Measurements from ENCODE around the gene CLDN4.
"Not testable (repeated sequence)": the region's sequence is repeated elsewhere in the genome, so short reads cannot be mapped to it uniquely, and the experiment has no call there.

CLDN4 gene

DNA sequence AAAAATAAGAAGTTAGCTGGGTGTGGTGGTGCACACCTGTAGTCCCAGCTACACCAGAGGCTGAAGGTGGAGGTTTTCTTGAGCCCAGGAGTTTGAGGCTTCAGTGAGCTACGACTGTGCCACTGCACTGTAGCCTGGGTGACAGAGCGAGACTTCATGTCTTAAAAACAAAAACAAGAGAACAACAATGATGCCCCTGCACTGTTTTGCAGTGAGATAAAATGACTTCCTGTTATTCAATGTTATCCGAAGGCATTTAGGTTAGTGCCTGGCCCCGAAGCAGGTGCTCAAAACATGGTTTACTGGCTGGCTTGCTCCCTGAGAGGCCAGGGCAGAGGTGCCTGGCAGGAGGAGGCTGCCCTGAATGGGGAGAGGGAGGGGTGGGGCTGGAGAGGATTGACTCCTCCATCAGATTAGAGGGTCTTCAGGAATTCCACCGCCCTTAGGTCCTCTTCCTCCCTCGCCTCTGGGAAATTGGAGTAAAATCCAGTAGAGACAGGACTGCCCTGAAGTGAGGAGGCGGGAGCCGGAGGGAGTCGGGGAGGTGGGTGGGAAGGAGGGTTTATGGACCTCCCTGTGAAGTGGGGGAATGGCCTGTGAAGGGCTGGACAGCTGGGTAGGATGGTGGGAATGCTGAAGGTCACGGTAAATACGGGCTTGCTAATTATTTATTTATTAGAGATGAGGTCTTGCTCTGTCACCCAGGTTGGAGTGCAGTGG is 6.8 kb upstream of the CLDN4 start:
- no peak for DNase-seq (ENCODE audit: low spot score)

DNA sequence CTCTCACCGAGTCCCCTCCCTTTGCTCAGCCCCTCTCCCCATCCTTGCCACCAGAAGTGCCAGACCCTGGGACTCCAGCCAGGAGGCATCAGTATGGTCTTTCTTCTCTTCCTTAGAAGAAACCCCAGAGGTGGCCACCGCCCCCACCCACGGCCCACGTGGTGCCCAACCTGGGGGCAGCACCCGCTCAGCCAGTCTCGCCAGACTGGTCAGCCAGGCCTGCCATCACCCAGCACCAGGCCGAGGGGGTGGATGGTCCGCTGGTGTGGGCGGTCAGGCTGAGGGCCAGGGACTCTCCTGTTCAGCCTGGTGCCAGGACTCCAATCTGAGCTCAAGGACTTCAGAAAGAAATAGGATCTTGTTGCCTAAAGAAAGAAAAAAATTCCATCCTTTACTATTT is 5.8 kb upstream of the CLDN4 start:
- DNase-seq (ENCODE audit: low spot score) = no peak

DNA sequence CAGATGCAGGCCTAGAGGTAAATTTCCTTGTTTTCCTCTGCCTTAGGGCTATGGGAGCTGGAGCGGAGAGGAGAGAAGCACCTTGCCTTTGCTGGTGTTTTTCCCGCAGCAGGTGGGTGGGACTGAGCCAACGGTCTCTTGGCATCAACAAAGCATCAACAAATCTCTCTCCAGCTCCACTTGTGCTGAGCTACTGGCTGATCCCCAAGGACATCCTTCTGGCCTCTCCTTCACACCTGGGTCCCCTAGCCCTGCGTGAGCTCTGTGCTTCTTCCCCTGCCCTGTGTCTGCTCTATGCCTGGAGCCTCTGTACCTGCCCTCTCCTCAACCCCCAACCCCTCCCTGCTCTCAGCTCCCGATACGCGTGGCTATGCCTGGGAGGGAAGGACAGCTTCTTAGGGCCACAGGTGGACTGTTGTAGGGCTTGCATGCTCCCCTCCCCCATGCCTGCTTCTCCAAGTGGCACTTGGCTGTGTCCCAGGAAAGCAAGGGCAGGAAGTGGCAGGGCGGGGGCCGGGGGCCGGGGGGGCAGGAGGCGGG is 3.2 kb upstream of the CLDN4 start:
- peak; percentile 15 for DNase-seq (ENCODE audit: low spot score)

DNA sequence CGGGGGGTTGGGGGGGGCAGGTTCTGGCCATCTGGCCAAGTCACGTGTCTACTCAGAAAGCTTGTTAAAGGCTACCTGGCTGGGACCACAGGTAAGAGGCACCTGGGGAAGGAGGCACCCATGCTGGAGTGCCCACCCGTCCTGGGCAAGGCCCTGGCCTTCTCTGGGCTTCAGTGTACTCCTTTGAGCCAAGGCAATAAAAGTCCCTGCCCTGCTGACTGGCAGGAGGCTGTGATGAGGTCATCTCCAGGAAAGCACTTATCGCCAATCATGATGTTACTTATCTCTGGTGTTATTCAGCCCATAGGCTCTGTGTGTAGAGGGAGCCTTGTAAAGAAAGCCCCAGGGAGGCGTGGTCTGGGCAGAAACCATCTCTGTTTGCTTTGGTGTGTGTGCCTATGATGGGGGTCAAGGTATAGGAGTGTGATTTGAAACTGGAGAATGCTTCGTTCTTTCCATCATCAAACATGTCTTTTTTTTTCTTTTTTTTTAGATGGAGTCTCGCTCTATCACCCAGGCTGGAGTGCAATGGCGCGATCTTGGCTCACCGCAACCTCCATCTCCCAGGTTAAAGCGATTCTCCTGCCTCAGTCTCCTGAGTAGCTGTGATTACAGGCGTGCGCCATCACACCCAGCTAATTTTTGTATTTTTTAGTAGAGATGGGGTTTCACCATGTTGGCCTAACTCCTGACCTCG is 2.5 kb upstream of the CLDN4 start:
- DNase-seq (ENCODE audit: low spot score) = peak; percentile 19

DNA sequence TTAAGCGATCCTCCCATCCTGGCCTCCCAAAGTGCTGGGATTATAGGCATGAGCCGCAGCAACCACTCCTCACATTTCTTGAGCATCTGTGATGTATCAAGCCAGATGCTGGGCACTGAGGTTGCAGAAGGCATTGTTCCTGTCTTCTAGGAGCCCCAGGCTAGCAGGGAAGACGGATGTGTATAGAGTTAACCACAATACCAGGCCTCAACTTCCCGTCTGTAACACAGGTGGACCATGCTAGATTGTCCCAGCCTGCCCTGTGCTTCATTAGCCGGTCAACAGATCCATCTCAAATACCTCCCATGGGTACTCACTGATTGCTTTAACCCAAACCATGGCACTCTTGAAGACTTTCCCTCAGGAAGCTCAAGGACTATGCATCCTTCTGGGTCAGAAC is 1.8 kb upstream of the CLDN4 start:
- no peak for DNase-seq (ENCODE audit: low spot score)

DNA sequence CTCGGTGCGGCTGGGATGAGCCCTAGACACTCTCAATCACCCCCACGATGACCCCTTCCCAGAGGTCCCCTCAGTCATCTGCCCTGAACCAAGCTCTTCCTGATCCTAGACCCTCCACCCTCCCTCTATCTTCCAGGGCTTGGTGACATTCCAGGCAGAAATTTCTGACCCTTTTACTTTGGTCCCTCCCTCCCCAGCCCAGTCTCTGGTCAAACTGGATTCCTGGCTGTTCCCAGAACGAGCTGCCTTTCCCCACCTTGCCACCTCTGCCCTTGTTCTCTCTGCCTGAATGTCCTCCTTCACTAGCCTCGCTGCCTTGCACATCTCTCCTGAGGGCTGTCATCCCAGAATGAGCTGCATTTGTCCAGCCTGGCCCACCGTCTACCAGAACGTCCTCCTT is 1.3 kb upstream of the CLDN4 start:
- DNase-seq (ENCODE audit: low spot score) = no peak

DNA sequence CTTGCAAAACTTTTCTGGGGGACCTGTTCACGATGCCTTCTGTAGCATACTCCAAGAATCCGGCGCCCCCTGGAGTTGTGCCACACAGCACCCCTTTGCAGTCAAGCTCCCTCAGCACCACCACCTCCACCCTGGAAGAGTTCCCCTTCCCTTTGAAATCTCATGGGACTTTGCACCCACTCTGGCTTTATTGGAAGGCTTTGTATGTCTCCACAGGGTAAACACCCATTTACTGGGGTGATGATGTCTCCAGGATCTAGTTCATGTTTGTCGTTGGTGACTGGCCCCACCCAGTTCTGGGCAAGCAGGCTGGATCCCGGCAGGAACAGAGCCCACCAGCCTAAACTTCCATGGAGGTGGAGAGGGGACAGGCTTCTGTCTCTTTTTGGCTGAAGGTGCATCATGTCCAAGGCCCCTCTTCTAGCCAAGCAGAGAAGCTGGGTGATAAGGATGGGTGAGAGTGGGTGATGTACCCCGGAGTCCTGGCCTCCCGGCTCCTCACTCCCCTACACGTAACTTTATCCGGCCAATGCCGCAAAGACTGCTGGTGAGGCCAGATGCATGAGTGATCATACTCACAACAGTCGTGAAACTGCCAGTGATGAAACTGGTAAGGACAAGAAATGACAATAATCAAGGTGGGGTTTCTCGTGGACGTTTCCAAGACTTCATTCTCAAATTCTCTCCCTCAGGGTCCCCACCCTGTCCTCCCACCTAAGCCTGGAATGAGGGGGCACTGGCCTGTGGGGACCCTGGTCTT is 695 bp upstream of the CLDN4 start:
- no peak for DNase-seq (ENCODE audit: low spot score)

DNA sequence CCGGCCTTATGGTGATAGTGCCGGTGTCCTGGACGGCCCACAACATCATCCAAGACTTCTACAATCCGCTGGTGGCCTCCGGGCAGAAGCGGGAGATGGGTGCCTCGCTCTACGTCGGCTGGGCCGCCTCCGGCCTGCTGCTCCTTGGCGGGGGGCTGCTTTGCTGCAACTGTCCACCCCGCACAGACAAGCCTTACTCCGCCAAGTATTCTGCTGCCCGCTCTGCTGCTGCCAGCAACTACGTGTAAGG is 713 bp downstream of the CLDN4 start:
- no peak for DNase-seq (ENCODE audit: low spot score)

DNA sequence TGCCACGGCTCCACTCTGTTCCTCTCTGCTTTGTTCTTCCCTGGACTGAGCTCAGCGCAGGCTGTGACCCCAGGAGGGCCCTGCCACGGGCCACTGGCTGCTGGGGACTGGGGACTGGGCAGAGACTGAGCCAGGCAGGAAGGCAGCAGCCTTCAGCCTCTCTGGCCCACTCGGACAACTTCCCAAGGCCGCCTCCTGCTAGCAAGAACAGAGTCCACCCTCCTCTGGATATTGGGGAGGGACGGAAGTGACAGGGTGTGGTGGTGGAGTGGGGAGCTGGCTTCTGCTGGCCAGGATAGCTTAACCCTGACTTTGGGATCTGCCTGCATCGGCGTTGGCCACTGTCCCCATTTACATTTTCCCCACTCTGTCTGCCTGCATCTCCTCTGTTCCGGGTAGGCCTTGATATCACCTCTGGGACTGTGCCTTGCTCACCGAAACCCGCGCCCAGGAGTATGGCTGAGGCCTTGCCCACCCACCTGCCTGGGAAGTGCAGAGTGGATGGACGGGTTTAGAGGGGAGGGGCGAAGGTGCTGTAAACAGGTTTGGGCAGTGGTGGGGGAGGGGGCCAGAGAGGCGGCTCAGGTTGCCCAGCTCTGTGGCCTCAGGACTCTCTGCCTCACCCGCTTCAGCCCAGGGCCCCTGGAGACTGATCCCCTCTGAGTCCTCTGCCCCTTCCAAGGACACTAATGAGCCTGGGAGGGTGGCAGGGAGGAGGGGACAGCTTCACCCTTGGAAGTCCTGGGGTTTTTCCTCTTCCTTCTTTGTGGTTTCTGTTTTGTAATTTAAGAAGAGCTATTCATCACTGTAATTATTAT is 1.2 kb downstream of the CLDN4 start:
- DNase-seq (ENCODE audit: low spot score) = no peak

DNA sequence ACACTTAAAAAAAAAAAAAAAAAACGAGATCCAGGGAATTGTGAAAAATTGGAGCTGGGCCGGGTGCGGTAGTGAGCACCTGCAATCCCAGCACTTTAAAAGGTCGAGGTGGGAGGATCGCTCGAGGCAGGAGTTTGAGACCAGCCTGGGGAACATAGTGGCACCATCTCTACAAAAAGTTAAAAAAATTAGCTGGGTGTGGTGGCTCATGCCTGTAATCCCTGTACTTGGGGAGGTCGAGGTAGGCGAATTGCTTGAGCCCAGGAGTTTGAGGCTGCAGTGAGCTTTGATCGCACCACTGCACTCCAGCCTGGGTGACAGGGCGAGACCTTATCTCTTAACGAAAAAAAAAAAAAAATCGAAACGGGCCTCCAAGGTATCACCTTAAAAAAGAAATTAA is 2.0 kb downstream of the CLDN4 start:
- no peak for DNase-seq (ENCODE audit: low spot score)

DNA sequence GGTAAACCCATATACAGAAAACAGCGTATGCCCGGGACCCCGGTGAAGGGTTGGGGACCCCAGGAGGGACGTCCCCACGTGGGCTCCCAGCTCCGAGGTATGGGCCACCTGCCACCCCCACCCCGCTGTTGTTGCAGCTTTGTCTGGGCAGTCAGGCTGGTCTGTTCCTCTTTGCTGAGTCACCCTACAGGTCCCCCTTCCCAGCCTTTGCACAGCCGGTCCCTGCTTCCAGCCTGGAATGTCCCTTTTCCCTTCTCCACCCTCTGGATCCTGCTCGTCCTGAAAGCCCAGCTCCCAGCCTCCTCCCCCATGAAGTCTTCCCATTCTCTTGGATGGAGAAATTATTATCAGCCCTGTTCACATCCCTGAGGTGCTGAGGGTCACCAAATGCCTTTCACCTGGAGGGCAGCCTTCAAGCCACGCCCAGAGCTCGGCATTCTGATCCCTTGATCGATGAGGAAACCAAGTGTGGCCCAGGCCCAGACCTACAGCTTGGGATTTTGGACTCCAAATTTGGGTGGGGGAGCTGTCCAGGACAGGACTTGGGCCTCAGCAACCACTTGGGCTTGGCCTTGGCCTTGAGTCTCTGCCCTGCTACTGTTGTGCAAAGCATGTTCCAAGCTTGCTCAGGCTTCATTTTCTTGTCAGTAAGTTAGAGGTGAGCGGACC is 2.6 kb downstream of the CLDN4 start:
- no peak for DNase-seq (ENCODE audit: low spot score)

DNA sequence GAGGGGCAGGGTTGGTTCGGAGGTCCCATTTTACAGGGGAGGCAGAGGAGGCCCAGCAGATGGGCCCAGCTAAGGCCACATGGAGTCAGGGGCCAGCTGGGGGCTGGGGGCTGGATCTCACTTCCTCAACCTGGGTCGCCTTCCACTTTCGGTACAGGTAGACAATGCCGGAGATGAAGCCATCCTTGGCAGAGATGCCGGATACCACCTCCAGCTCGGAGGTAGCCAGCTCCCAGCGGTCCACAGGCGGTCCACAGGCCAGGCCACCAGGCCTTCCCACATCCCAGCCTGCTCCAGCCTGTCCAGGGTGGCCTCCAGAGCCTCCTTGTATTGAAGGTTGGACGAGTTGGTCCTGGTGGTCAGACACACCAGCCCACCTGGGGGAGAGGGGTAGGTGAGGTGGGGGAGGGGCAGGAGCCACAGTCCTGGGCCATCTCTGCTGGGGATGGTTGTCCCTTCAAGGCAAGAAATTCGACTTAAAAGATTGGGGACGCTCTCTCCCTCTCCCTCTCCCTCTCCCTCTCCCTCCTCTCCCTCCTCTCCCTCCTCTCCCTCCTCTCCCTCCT is 3.9 kb downstream of the CLDN4 start:
- DNase-seq (ENCODE audit: low spot score) = no peak

DNA sequence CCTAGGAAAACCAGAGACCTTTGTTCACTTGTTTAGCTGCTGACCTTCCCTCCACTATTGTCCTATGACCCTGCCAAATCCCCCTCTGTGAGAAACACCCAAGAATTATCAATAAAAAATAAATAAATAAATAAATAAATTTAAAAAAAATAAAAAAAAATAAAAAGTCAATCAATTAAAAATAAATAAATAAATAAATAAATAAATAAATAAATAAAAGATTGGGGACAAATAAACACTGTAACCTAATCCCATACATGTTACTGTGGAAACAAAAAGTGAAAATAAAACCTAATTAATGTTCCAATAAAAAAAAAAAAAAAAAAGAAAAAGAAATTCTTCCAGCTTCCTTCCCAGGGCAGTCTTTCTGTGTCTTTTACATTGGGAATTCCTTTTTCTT is 6.4 kb downstream of the CLDN4 start:
- not testable (repeated sequence) for DNase-seq (ENCODE audit: low spot score)

DNA sequence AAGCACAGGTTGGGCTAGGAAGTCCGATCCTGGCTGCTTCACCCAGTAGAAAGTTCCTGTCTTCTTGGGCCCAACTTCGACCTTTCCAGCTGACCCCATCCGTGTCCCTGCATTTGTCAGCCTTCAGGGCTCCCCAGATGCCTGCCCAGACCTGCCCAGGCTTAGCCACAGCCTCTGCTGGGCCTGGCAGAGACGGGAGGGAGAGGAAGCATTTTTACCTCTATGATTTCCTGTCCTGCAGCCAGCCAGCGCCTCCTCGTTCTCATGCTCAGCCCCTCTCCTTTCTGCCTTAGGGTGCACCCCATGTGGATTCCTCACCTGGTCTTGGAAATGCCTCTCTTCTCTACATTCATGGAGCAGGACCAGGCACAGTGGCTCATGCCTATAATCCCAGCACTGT is 7.8 kb downstream of the CLDN4 start:
- no peak for DNase-seq (ENCODE audit: low spot score)

DNA sequence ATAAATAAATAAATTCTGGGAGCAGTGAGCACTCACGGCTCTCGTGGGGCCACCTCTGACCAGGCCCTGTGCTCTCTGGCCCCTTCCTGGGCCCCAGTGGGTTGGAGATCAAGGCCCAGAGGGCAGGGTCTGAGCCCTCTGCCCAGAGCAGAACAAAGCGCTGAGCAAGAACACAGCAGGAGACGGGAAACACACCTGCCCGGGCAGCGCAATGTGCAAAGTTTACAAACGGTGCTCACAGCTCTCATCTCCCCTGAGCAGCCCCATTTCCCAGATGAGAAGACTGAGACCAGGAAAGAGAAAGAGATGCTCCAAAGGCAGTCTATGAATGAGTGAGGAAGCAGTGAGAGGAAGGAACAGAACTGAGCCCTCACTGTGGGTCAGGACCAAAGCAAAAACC is 8.5 kb downstream of the CLDN4 start:
- DNase-seq (ENCODE audit: low spot score) = no peak

DNA sequence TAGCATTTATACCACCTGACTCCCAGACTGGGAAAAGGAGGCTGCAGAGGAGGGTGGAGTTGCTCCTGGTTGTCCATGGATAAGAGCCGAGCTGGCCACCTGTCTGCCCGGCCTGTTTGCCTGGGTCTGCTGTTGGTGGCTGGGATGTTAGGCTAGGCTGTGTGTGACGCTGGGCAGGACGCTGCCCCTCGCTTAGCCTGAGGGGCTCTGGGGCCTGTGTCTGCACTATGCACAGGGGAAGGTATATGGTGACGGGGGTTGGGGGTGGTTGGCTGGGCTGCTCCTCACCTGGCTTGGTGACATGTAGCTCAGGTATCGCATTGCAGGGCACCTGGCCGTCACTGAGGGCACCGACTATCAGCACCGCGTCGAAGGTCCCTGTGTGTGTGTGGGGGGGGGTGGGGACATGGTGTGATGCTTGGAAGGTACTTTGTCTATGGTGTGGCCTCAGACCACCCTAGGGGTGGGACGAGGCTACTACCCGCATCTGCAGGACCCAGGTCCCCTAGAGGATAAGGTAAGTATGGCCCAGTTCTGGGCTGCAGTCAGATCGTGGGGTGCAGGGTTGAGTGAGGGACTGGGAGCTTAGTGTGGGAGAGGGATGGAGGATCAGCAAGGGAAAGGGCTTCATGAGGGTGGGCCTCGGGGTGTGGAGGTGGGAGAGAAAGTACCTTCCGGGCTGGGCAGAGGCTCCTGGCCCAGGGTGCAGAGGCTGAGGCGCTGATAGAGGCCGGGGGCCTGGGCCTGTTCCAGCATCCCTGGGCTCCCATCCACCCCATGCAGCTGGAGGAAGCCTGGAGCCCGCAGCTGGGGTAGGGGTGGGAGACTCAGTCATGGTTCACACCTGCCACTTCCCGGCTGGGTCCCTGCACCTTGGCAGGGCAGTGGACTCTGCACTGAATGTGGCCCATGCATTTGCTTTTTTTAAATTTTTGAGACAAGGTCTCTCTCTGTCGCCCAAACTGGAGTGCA is 9.2 kb downstream of the CLDN4 start:
- no peak for DNase-seq (ENCODE audit: low spot score)

DNA sequence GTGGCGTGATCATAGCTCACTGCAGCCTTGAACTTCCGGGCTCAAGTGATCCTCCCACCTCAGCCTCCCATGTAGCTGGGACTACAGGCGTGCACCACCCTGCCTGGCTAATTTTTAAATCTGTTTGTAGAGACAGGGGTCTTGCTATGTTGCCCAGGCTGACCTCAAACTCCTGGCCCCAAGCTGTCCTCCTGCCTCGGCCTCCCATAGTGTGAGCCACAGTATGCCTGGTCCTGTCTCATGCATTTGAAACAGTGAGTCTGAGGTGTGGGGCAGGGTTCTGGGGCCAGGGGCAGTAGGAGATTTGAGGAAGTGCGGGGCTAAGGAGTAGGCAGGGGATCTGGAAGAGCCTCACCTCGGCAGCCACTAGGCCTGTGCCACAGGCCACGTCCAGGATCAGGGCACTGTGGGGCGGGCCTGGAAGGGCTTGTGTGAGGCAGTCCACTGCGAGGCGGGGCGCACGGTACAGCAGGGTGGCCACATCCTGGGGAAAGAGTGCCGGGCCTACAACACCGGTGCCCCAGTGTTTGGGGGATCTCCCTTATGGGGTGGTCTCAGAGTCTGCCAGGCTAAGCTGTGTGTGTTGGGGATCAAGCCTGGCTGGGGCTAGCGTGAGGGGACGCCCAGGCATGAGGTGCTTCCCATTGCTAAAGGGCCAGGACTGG is 10.1 kb downstream of the CLDN4 start:
- no peak for DNase-seq (ENCODE audit: low spot score)

DNA sequence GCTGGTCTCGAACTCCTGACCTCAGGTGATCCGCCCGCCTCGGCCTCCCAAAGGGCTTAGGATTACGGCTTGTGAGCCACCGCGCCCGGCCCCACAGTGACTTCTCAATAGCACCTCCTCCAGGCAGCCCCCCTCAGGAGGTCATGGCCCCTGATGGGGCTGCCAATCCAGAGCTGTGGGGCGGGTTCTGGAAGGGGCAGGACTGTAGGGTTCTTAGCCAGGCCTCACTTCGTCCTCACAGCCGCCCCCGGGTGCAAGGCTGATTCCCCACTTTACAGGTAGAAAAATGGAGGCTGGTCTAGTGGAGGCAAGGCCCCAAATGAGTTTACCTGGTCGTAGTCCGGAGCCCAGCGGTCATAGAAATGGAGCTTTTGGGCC is 10.9 kb downstream of the CLDN4 start:
- DNase-seq (ENCODE audit: low spot score) = no peak

DNA sequence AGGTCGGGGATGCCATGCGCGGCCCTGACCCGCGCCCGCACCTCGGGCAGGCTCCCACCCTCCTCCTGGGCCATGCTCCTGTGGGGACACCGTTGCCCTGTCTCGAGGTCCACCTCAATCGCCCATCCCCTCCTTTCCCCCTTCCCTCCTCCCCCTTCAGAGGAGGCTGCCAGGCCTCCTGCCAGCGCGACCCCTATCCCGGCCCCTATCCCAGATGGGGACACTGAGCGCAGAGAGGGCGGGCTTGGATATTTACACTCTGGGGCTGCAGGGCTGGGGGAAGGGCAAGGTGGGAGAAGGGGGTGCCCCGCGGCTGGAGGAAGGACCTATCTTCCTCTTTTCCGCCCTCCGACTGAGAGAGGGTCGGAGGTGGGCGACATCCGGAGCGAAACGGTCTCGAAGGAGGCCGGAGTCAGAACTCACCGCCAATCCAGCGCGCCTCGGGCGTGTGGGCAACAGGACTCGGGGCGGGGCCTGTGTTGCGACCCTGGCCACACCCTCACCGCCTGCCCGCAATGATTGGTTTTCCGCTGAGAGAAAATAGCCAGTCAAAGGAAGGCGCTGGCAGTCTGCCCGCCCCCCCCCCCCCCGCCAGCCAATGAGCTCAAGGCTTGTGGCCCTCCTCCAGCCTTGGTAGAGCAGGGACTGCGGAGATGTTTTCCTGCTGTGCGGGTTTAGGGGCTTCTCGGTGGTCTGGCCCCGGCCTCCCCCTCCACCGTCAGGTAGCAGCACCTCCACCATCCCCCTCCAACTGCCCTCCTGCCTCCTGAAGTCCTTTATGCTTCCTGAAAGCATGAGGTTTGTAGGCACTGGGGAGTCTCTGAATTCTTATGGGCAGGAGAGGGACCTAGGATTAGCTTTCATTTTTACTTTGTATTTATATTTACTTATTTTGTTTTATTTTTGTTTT is 11.5 kb downstream of the CLDN4 start, which contains the start of gene METTL27:
Gene METTL27, minus strand, starts transcription at position 450 of the 910 bp plus-strand sequence. Its CDS starts 376 bp downstream, at position 74.
- peak; percentile 92 for DNase-seq (ENCODE audit: low spot score)
